ENCODE measurements around the gene CPNE7. TPM values are rescaled to one million over a fixed set of nuclear protein-coding genes. Genes with fewer than 3 reads are reported as not detected.

Gene CPNE7
- total and polyA plus RNA-seq, 10 of the 15 experiments (the other 5 are each of a cell fraction or from before 2014, with no cell fraction given) = 0.29 to 46.9 (median 17.5) TPM

DNA sequence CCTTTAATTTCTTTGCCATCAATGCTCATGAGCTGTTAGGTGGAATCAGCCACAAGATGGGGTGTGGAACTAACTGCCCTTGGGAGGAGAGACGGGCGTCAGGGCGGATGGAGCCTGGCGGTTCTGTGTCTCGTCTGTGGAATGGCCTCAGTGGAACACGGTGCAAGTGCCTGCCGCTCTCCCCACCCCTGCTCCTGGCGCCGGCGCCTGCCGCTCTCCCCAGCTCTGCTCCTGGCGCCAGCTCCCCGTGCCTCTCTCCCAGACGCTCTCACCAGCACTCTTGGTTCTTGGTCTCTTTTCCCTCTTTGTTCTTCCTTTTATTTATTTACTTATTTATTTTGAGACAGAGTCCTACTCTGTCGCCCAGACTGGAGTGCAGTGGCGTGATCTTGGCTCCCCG lies 28.3 kb upstream of the CPNE7 start (continued):
- TF ChIP-seq, protein P1, sequence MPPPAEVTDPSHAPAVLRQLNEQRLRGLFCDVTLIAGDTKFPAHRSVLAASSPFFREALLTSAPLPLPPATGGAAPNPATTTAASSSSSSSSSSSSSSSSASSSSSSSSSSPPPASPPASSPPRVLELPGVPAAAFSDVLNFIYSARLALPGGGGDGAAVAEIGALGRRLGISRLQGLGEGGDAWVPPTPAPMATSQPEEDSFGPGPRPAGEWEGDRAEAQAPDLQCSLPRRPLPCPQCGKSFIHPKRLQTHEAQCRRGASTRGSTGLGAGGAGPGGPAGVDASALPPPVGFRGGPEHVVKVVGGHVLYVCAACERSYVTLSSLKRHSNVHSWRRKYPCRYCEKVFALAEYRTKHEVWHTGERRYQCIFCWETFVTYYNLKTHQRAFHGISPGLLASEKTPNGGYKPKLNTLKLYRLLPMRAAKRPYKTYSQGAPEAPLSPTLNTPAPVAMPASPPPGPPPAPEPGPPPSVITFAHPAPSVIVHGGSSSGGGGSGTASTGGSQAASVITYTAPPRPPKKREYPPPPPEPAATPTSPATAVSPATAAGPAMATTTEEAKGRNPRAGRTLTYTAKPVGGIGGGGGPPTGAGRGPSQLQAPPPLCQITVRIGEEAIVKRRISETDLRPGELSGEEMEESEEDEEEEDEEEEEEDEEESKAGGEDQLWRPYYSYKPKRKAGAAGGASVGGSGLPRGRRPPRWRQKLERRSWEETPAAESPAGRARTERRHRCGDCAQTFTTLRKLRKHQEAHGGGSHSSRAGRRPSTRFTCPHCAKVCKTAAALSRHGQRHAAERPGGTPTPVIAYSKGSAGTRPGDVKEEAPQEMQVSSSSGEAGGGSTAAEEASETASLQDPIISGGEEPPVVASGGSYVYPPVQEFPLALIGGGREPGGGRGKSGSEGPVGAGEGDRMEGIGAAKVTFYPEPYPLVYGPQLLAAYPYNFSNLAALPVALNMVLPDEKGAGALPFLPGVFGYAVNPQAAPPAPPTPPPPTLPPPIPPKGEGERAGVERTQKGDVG (CRISPR knock-in tag; IDR thresholded peaks at IDR 0.05) = no peak
- no peak for TF ChIP-seq SMC3 (IDR thresholded peaks at IDR 0.05; ENCODE audit: borderline replicate concordance, low read length)

DNA sequence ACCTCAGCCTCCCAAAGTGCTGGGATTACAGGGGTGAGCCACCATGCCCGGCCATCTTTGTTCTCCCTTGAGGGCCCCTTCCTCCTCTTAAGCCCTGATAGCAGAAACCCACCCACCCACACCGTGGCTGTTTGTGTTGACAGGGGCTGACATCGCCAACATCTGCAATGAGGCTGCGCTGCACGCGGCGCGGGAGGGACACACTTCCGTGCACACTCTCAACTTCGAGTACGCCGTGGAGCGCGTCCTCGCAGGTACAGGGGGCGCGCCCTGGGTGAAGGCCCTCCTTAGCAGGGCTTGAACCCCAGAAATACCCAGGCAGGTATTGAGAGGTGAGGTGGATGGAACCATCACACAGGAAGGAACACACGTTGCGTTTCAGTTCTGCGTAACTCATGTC lies 27.7 kb upstream of the CPNE7 start:
- no peaks in the 10 kb centered on the region for H3K27me3 ChIP-seq (replicated peaks in 1 of 2; ENCODE audit: control insufficient read depth in 2 of 2, insufficient read depth in 2 of 2, low read length in 1 of 2)
- H3K9me3 ChIP-seq (replicated peaks; ENCODE audit: control insufficient read depth, insufficient read depth, low read length) = no peaks in the 10 kb centered on the region
- no TSS peak for BruUV-seq (replicated peaks)
- RAD21 ChIA-PET (ENCODE audit: unreplicated experiment) = no interaction called here
- no peaks in the 10 kb centered on the region for H3K4me1 ChIP-seq (ENCODE audit: control insufficient read depth, insufficient read depth, low read length)
- no peak overlapping the region for H2AFZ ChIP-seq (ENCODE audit: control insufficient read depth, low read depth, low read length)
- H3K4me2 ChIP-seq (ENCODE audit: control insufficient read depth, insufficient read depth) = no peak overlapping the region
- WGBS (ENCODE audit: insufficient coverage, insufficient replicate concordance, low lambda C conversion rate, missing lambda C conversion rate) = 98% methylated on average over 20 of the region's 20 CpGs
- peaks cover 0 to 9% of the 10 kb centered on the region in 2 experiments for H3K36me3 ChIP-seq (ENCODE audit: control insufficient read depth in 2 of 2, insufficient read depth in 2 of 2, low read length in 1 of 2)
- DNase-seq (ENCODE audit: low read depth, low spot score) (no peak), FAIRE-seq (no peak), ATAC-seq (no peak)
- no peak overlapping the region for H3K27ac ChIP-seq (ENCODE audit: control insufficient read depth, insufficient read depth)
- CTCF ChIA-PET = no interaction called here
- H3K4me3 ChIP-seq = no peak overlapping the region
- POLR2A ChIA-PET = no interaction called here
- in situ Hi-C loops (cut with MboI) (no loop called here), intact Hi-C loops (cut with micrococcal nuclease; ENCODE audit: unreplicated experiment) (no loop called here)
- SMC1A ChIA-PET (ENCODE audit: uncharacterized antibody, unreplicated experiment) = no interaction called here
- no peaks in the 10 kb centered on the region for H3K79me2 ChIP-seq (ENCODE audit: control insufficient read depth, insufficient read depth, low read length)
- H3K9ac ChIP-seq (ENCODE audit: control insufficient read depth, insufficient read depth, low read length) = no peak overlapping the region
- TF ChIP-seq SMAD5 (IDR thresholded peaks at IDR 0.05; ENCODE audit: low read depth) = no peak
- no peaks in the 10 kb centered on the region for H4K20me1 ChIP-seq (ENCODE audit: control insufficient read depth, insufficient read depth)

Data from GM12878 (cell line).